UCSD-AML1 (cell line): ENCODE data around the gene SPATA32.
"Not testable (repeated sequence)": the region's sequence is repeated elsewhere in the genome, so short reads cannot be mapped to it uniquely, and the experiment has no call there.

Experiments
- DNase-seq: peaks from one replicate; lab custom pipeline; 2025; ENCODE audit not compliant: unreplicated experiment; lab: John Stamatoyannopoulos, UW

Gene SPATA32

DNA sequence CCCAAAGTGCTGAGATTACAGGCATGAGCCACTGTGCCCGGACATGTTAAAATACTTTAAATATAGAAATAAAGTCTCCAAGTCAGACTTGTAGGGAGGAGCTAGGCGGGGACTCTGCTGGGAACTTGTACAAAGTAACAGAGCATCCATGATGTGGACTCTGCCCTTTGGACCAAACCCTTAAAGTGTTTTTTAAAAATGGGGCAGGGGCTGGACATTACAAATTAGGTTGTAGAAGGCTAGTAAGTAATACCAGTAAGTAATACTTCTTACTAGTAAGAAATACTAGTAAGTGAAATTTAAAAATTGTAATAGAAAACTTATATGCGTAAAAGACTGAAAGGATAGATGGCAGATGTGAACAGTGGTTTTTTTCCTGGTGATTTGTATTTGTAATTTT, 9.7 kb upstream of the SPATA32 start:
- DNase-seq: no peak

GRCh38 chr17:45270828-45271418, 9.0 kb upstream of the SPATA32 start:
- peak; percentile 41 for DNase-seq

DNA sequence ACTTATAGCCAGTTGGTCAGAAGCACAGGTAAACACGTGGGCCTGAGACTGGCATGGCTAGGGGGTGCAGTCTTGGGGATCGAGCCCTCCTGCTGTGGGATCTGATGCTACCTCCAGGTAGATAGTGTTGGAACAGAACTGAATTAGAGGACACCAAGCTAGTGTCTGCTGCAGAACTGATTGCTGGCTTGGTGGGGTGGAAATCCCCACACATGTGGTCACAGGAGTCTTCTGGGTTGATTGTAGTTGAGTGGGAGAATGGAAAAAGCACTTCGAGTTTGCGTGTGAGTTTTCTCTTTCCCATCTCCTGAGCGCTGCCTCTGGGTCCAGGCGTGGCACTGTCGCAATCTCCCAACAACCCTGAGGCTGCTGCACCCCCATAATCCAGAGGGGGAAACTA, 8.0 kb upstream of the SPATA32 start:
- no peak for DNase-seq

GRCh38 chr17:45267436-45268055, 5.7 kb upstream of the SPATA32 start:
- DNase-seq: no peak

DNA sequence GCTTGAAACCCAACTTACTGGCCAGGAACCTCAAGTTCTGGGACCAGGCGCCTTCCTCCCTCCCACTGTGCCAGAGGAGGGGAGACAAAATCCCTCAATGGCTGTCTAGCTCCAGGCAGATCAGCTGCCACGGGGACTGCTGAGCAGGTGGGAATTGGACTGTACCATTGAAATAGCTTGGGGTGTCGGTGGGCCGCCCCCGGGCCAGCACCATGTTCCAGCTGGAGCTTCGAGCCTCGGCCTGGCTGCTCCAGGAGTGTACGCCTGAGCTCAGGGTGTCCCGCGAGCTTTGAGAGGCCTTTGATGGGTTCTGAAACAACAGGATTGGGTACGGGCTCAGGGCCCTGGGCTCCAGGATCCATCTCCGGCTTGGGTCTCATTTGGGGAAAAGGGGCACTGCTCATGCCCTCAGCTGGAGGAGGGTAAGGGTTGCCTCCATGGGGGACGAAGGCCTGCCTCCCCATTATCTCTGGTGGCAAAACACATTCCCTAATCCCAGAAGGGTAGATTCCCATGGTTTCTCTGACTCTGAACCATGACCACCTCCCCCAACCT, 4.6 kb upstream of the SPATA32 start:
- DNase-seq: no peak

GRCh38 chr17:45265821-45266220, 3.9 kb upstream of the SPATA32 start:
- no peak for DNase-seq

GRCh38 chr17:45264988-45265387, 3.1 kb upstream of the SPATA32 start:
- DNase-seq: no peak

DNA sequence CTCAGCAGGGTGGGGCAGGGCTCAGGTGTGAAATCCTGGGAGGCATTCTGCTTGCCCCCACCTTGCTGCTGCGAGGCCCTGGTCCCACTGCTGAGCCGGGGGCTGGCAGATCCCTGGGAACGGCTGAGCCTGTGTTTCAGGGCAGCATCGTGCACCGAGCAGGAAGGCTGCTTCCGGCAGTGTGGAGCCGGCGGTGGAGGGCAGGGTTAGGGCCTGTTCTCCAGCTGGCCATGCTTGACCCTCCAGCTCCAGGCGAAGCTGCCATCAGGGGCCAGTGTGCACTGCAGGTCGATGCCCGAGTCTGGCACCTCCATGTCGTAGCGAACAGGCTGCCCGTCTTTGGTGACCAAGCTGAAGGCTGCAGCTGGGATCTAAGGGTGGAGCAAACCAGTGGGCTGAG, 2.5 kb upstream of the SPATA32 start:
- no peak for DNase-seq

- no peak for DNase-seq
These were observed 1.6 kb upstream of the SPATA32 start for GRCh38 chr17:45263477-45263860.

GRCh38 chr17:45262516-45263476, 902 bp upstream of the SPATA32 start:
- no peak for DNase-seq

DNA sequence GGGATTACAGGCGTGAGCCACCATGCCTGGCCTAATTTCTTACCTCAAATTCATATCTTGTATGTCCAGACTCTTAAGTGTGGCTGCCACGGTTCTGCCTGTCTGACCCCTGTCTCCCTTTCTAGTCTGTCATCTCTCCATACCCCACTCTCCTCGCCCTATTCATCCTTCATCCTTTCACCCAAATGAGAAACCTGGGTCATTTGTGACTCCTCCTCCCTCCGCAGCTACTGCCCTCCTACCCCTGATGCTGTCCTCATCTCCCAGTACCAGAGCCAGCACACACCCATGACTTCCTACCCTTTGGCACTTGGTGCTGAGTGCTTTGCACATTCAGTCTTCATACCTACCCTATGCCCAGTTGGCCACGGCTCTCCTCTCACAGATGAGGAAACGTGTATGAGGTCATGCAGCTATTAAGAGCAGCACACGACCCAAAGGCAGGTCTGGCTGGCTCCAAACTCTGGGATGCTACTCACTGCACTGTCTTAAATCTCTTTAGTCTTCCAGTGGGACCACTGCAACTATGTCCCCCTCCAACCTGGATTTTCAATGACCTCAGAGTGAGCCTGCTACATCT, 1.6 kb downstream of the SPATA32 start:
- DNase-seq: no peak

- no peak for DNase-seq
These were observed 2.9 kb downstream of the SPATA32 start for GRCh38 chr17:45258981-45259380.

GRCh38 chr17:45257115-45257514, 4.8 kb downstream of the SPATA32 start:
- DNase-seq: no peak

GRCh38 chr17:45256114-45256966, 5.6 kb downstream of the SPATA32 start:
- peak; percentile 26 for DNase-seq

GRCh38 chr17:45255358-45255757, 6.5 kb downstream of the SPATA32 start:
- DNase-seq: no peak

DNA sequence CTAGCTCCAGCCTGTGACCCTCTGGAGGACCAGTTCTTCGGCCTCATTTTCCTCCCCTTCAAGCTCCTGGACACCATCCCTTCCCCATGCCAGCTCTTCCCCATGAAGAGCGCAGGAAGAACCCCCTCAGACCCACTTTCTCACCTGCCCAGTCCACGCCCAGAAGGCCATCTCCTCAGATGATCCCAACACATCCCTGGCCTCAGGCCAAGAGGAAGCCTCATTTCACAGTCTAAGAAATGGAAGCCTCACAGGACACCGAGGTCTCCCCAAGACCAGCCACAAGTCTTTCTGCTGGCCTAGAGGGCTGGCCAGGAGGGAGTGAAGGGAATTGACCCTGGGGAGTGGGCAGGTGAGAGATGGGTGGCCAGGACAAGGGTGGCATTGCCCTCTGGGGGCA, 8.0 kb downstream of the SPATA32 start:
- DNase-seq: no peak

DNA sequence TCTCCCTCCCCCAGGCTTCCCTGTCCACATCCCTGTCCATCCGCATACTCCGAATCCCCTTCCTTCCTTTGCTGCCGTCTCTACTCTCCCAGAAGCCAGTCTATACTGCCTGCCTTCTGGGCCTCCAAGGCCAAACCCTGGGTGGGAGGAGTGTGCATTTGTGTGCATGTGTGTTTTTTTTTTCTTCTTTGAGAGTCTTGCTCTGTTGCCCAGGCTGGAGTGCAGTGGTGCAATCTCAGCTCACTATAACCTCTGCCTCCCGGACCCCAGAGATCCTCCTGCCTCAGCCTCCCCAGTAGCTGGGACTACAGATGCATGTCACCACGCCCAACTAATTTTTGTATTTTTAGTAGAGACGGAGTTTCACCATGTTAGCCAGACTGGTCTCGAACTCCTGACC, 8.7 kb downstream of the SPATA32 start:
- not testable (repeated sequence) for DNase-seq

DNA sequence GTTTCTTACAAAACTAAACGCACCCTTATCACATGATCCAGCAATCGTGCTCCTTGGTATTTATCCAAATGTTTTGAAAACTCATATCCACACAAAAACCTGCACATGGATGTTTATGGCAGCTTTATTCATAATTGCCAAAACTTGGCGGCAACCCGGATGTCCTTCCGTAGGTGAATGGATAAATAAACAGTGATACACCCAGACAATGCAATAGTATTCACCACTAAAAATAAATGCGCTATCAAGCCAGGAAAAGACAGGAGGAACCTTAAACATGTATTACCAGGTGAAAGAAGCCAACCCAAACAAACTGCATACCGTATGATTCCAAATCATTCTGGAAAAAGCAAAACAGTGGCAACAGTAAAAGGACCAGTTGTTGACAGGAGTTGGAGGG, 10.0 kb downstream of the SPATA32 start:
- DNase-seq: no peak

GRCh38 chr17:45248132-45248957, 13.5 kb downstream of the SPATA32 start:
- no peak for DNase-seq
